Measurements from ENCODE around the gene TRIM9. TPM values are rescaled to one million over a fixed set of nuclear protein-coding genes. Genes with fewer than 3 reads are reported as not detected.

The TRIM9 gene
- total and polyA plus RNA-seq, 9 of the 15 experiments (the other 6 are each of a cell fraction or from before 2014, with no cell fraction given) = 0.03 to 0.15 (median 0.04) TPM; not detected in 4

GRCh38 chr14:50967103-50967502, 127.8 kb downstream of the TRIM9 start:
- TF ChIP-seq PREB (CRISPR knock-in tag; IDR thresholded peaks at IDR 0.05) (no peak), PCBP1 (IDR thresholded peaks at IDR 0.05; ENCODE audit: low read depth, low read length, poor library complexity, severe bottlenecking) (no peak), ZNF444 (CRISPR knock-in tag; IDR thresholded peaks at IDR 0.05) (no peak), SNAPC5 (CRISPR knock-in tag; IDR thresholded peaks at IDR 0.05) (no peak), KHSRP (IDR thresholded peaks at IDR 0.05) (no peak), MEF2A (IDR thresholded peaks at IDR 0.05; ENCODE audit: control insufficient read depth, low read depth, low read length) (no peak), ZNF12 (CRISPR knock-in tag; IDR thresholded peaks at IDR 0.05) (no peak), KDM4B (IDR thresholded peaks at IDR 0.05; ENCODE audit: borderline replicate concordance in 2 of 2, low read depth in 1 of 2) (no peak), HLTF (IDR thresholded peaks at IDR 0.05) (no peak), ZNF589 (CRISPR knock-in tag; IDR thresholded peaks at IDR 0.05; ENCODE audit: low read depth) (no peak)
- Histone ChIP-seq H3K27ac (ENCODE audit: extremely low read depth, low read depth, low read length) (no peak overlapping the region), H3K9ac (ENCODE audit: insufficient read depth in 1 of 2, low read depth in 2 of 2, low read length in 2 of 2) (no peak overlapping the region), H3K79me2 (ENCODE audit: control insufficient read depth, insufficient read depth, low read length) (no peaks in the 10 kb centered on the region), H3K4me3 (no peak overlapping the region), H3K27me3 (ENCODE audit: control insufficient read depth in 2 of 2, insufficient read depth in 2 of 2, low read length in 2 of 2) (peaks cover 0 to 4% of the 10 kb centered on the region in 2 experiments; a peak in 2 of 5 replicates), H3K9me1 (ENCODE audit: control insufficient read depth, insufficient read depth, low read length) (no peaks in the 10 kb centered on the region), H3K4me1 (replicated peaks in 1 of 2; ENCODE audit: control insufficient read depth in 2 of 2, insufficient read depth in 2 of 2, low read length in 2 of 2) (no peaks in the 10 kb centered on the region), H3K4me2 (ENCODE audit: insufficient read depth, low read length) (no peak overlapping the region), H3K36me3 (ENCODE audit: control insufficient read depth, insufficient read depth, low read length) (no peaks in the 10 kb centered on the region), H3K9me3 (replicated peaks; ENCODE audit: control insufficient read depth, insufficient read depth, low read depth, low read length) (no peaks in the 10 kb centered on the region), H2AFZ (ENCODE audit: low read depth, low read length) (no peak overlapping the region), H4K20me1 (replicated peaks; ENCODE audit: control insufficient read depth, insufficient read depth, low read length) (no peaks in the 10 kb centered on the region)
- no TSS peak for BruUV-seq (replicated peaks)
- DNase-seq (ENCODE audit: extremely low read depth in 1 of 4, low spot score in 3 of 4) (no peak), ATAC-seq (no peak), FAIRE-seq (no peak)
- WGBS (ENCODE audit: insufficient coverage, low coverage, missing lambda C conversion rate) = 0% methylated on average over 3 of the region's 3 CpGs
- intact Hi-C loops (cut with micrococcal nuclease) = no loop called here
- ChIA-PET POLR2A (no interaction called here), CTCF (ENCODE audit: low intra/inter-chr PET ratio) (no interaction called here)
- in situ Hi-C loops (cut with MboI) = no loop called here

Data from K562 (cell line).